B cell (primary cell): ENCODE data around the gene CPA4. TPM values are rescaled to one million over a fixed set of nuclear protein-coding genes. Genes with fewer than 3 reads are reported as not detected.

ENCODE experiments used
- ATAC-seq: fragments of 200-7000 bp; cut with Tn5 transposase; one replicate; pipeline ENCODE4 v1.10.0; 2021; ENCODE audit warnings: low read depth, mild to moderate bottlenecking, moderate number of reproducible peaks, moderate library complexity
- CTCF ChIA-PET: fragments of 350-600 bp; sonication (Branson Sonifier 250); formaldehyde crosslinking; loops from one replicate; lab custom pipeline; 2021; ENCODE audit warnings: antibody characterized with exemption, inconsistent platforms; lab: Charles Lee
- POLR2A ChIA-PET: fragments of 350-600 bp; sonication (Branson Sonifier 250); formaldehyde crosslinking; loops from one replicate; lab custom pipeline; 2021; ENCODE audit warnings: antibody characterized with exemption; lab: Charles Lee
- DNase-seq: peaks from one replicate; pipeline ENCODE4 v3.0.0; 2013
- H2AFZ ChIP-seq: 2 replicates; pipeline ENCODE4 v1.6.1; 2012; ENCODE audit warnings: mild to moderate bottlenecking, low read depth, low read length; ENCODE audit not compliant: insufficient read depth, poor library complexity, severe bottlenecking
- H3K27ac ChIP-seq, 2 donors: 1 replicate in 1 of 2; 2 replicates in 1 of 2; pipeline ENCODE4 v1.5.1; 2012 to 2013; ENCODE audit warnings: low read length in 2 of 2, mild to moderate bottlenecking in 2 of 2, moderate library complexity in 1 of 2
- H3K27me3 ChIP-seq, 4 experiments: fragments of 200-600 bp in 1 of 4; sonication (generic) in 1 of 4; replicated peaks in 1 of 4; 1 replicate in 2 of 4; 2 replicates in 2 of 4; pipeline versions ENCODE4 v1.6.1 to v1.7.0; 2013 to 2016; ENCODE audit warnings: low read length in 3 of 4, mild to moderate bottlenecking in 2 of 4, mixed read lengths in 1 of 4, moderate library complexity in 1 of 4; ENCODE audit not compliant: insufficient read depth in 4 of 4, control insufficient read depth in 3 of 4; ENCODE audit errors: control extremely low read depth in 1 of 4
- H3K36me3 ChIP-seq, 2 experiments: replicated peaks in 1 of 2; 1 replicate in 1 of 2; 2 replicates in 1 of 2; pipeline versions ENCODE4 v1.6.1 to v1.7.1; 2013; ENCODE audit warnings: low read length in 1 of 2; ENCODE audit not compliant: insufficient read depth in 2 of 2, control insufficient read depth in 1 of 2; ENCODE audit errors: control extremely low read depth in 1 of 2, extremely low read depth in 1 of 2
- H3K4me1 ChIP-seq, 2 donors: fragments of 200-600 bp in 1 of 2; sonication (generic) in 1 of 2; 1 replicate in 1 of 2; 2 replicates in 1 of 2; pipeline versions ENCODE4 v1.5.1 to v1.6.1; 2013 to 2017; ENCODE audit warnings: low read length in 2 of 2; ENCODE audit not compliant: control insufficient read depth in 2 of 2, insufficient read depth in 2 of 2
- H3K4me2 ChIP-seq: replicated peaks from 2 replicates; pipeline ENCODE3; 2012; ENCODE audit warnings: mild to moderate bottlenecking, low read depth, low read length; ENCODE audit not compliant: poor library complexity, severe bottlenecking
- H3K4me3 ChIP-seq, 5 experiments: fragments of 200-600 bp in 1 of 5; sonication (generic) in 1 of 5; 1 replicate in 3 of 5; 2 replicates in 2 of 5; pipeline versions ENCODE4 v1.5.1 to v1.7.0; 2011 to 2016; ENCODE audit warnings: low read length in 4 of 5, mild to moderate bottlenecking in 4 of 5, low read depth in 2 of 5, control low read depth in 1 of 5, moderate library complexity in 1 of 5; ENCODE audit not compliant: insufficient read depth in 1 of 5; ENCODE audit errors: control extremely low read depth in 1 of 5, extremely low read depth in 1 of 5
- H3K79me2 ChIP-seq: fragments of 200-600 bp; sonication (generic); one replicate; pipeline ENCODE4 v1.6.0; 2016; ENCODE audit warnings: low read length; ENCODE audit not compliant: control insufficient read depth, insufficient read depth
- H3K9ac ChIP-seq: fragments of 200-600 bp; sonication (generic); 2 replicates; pipeline ENCODE4 v1.6.1; 2017; ENCODE audit warnings: mild to moderate bottlenecking, low read length, moderate library complexity
- H3K9me3 ChIP-seq, 3 donors: one replicate each; pipeline versions ENCODE4 v1.6.1 to v1.7.1; 2013; ENCODE audit warnings: low read length in 2 of 3; ENCODE audit not compliant: control insufficient read depth in 2 of 3, insufficient read depth in 1 of 3; ENCODE audit errors: control extremely low read depth in 1 of 3
- H4K20me1 ChIP-seq: 2 replicates; pipeline ENCODE4 v1.6.0; 2012; ENCODE audit warnings: mild to moderate bottlenecking, low read length; ENCODE audit not compliant: insufficient read depth, control insufficient read depth, poor library complexity, severe bottlenecking
- H3K27ac Mint-ChIP-seq: one replicate; pipeline ENCODE4 v1.8.0; 2021; ENCODE audit warnings: mixed read lengths
- H3K27me3 Mint-ChIP-seq: one replicate; pipeline ENCODE4 v1.8.0; 2021; ENCODE audit warnings: mixed read lengths
- H3K4me1 Mint-ChIP-seq: one replicate; pipeline ENCODE4 v1.8.0; 2021; ENCODE audit warnings: mixed read lengths
- H3K4me3 Mint-ChIP-seq: one replicate; pipeline ENCODE4 v1.8.0; 2021; ENCODE audit warnings: mixed read lengths
- H3K9me3 Mint-ChIP-seq: one replicate; pipeline ENCODE4 v1.8.0; 2022; ENCODE audit warnings: mixed read lengths; ENCODE audit not compliant: insufficient read depth
- EZH2 ChIP-seq: IDR thresholded peaks from 2 replicates; pipeline ENCODE4 v1.6.1; 2012; ENCODE audit warnings: borderline replicate concordance, low read depth, mild to moderate bottlenecking, moderate library complexity, low read length; ENCODE audit not compliant: insufficient read depth, poor library complexity, severe bottlenecking
- WGBS: methylation state at CpG from one replicate; pipeline ENCODE4 v1.1.5; 2013; ENCODE audit warnings: missing lambda C conversion rate; ENCODE audit not compliant: insufficient coverage; 5-methylcytosine and 5-hydroxymethylcytosine counted together
- intact Hi-C: fragments of 100-400 bp; cut with micrococcal nuclease; formaldehyde crosslinking; loops from one replicate; pipeline ENCODE4 v1.10.0; 2022
- polyA plus RNA-seq: library from polyadenylated mRNA; depleted of rRNA; stranded (reverse); fragments of >200 nt; gene quantifications from 2 replicates; pipeline ENCODE4 v1.2.3, GENCODE V29; 2012
- total RNA-seq, 2 donors: library from RNA; stranded (reverse); fragments of 120-200 nt in 1 of 2; gene quantifications; 1 replicate in 1 of 2; 2 replicates in 1 of 2; pipeline versions ENCODE4 v1.2.3 to v1.2.4, GENCODE V29; 2013 to 2022
- TF ChIP-seq, protein P1 (sequence below): fragments of 200-600 bp; IDR thresholded peaks from one replicate; pipeline ENCODE4 v1.8.0; 2022; ENCODE audit warnings: antibody characterized with exemption, mild to moderate bottlenecking

Gene CPA4
- total and polyA plus RNA-seq, 2 donors (not counting 1 experiment from before 2014, with no cell fraction given) = not detected

DNA sequence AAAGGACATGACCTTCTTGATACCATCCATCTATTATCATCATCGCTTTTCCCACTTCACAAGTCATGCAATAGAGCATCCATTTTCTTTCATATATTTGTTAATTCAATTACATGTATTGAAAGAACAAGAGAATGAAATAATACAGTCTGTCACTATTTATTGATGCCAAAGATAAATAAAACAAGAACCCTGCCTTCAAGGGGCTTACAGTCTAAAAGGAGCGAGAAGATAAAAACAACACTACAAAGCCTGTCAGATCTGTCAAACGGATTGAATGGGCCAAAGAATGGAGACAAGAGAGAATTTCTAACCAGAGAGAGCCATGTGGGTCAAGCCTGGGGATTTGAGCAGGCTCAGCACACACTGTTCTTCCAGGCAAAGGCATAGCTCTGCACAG is 67.6 kb downstream of the CPA4 start:
- Histone ChIP-seq H3K9ac (no peak overlapping the region), H3K4me2 (no peak overlapping the region), H4K20me1 (no peaks in the 10 kb centered on the region), H3K4me3 (no peak overlapping the region), H3K27ac (no peak overlapping the region), H3K9me3 (peaks cover 0 to 18% (median 7%) of the 10 kb centered on the region in 3 donors), H3K4me1 (no peaks in the 10 kb centered on the region), H3K27me3 (no peaks in the 10 kb centered on the region), H3K36me3 (no peaks in the 10 kb centered on the region), H3K79me2 (no peaks in the 10 kb centered on the region), H2AFZ (no peak overlapping the region)
- peaks cover 6% of the 10 kb centered on the region for H3K9me3 Mint-ChIP-seq
- H3K4me3 Mint-ChIP-seq = no peak overlapping the region
- ATAC-seq = no peak
- 75% methylated on average over 1 of the region's 3 CpGs for WGBS
- ChIA-PET CTCF (no interaction called here), POLR2A (no interaction called here)
- TF ChIP-seq, protein P1, sequence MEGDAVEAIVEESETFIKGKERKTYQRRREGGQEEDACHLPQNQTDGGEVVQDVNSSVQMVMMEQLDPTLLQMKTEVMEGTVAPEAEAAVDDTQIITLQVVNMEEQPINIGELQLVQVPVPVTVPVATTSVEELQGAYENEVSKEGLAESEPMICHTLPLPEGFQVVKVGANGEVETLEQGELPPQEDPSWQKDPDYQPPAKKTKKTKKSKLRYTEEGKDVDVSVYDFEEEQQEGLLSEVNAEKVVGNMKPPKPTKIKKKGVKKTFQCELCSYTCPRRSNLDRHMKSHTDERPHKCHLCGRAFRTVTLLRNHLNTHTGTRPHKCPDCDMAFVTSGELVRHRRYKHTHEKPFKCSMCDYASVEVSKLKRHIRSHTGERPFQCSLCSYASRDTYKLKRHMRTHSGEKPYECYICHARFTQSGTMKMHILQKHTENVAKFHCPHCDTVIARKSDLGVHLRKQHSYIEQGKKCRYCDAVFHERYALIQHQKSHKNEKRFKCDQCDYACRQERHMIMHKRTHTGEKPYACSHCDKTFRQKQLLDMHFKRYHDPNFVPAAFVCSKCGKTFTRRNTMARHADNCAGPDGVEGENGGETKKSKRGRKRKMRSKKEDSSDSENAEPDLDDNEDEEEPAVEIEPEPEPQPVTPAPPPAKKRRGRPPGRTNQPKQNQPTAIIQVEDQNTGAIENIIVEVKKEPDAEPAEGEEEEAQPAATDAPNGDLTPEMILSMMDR = no peak
- no peak for TF ChIP-seq EZH2
- no peak for DNase-seq
- H3K4me1 Mint-ChIP-seq = no peaks in the 10 kb centered on the region
- no peak overlapping the region for H3K27ac Mint-ChIP-seq
- intact Hi-C loops = no loop called here
- no peaks in the 10 kb centered on the region for H3K27me3 Mint-ChIP-seq

DNA sequence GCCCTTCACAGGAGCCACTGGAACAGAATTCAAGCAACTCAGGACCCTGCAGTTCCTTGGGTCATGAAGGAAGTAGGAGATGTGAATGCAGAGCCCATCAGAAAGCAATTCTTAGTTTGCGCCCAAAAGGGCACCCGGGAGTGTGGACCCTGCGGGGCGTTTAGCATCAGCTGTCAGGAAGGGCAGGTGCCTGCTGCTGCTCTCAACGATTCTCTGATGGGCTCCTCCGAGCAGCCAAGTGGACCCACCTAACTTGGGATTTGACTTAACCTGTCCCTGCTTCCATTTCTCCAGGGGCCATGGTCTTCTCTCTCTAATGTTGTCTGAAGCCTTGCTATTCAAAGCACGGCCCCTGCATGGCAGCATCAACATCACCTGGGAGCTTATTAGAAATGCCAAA is 68.7 kb downstream of the CPA4 start:
- H3K4me2 ChIP-seq = no peak overlapping the region
- ATAC-seq (no peak), DNase-seq (no peak)
- H3K4me1 Mint-ChIP-seq = no peaks in the 10 kb centered on the region
- H3K27me3 Mint-ChIP-seq = no peaks in the 10 kb centered on the region
- CTCF ChIA-PET = no interaction called here
- no peaks in the 10 kb centered on the region for H3K27me3 ChIP-seq
- H3K4me1 ChIP-seq = no peaks in the 10 kb centered on the region
- POLR2A ChIA-PET = interaction anchor here (0.6 kb wide), 1 partner anchor 794 kb away, joined by 4 read pairs; no protein-coding TSS in a partner anchor
- no peak overlapping the region for H3K4me3 Mint-ChIP-seq
- no peaks in the 10 kb centered on the region for H3K36me3 ChIP-seq
- no peaks in the 10 kb centered on the region for H4K20me1 ChIP-seq
- no peaks in the 10 kb centered on the region for H3K79me2 ChIP-seq
- no peak overlapping the region for H3K27ac Mint-ChIP-seq
- H2AFZ ChIP-seq = no peak overlapping the region
- peaks cover 0 to 18% (median 7%) of the 10 kb centered on the region in 3 donors for H3K9me3 ChIP-seq
- no peak overlapping the region for H3K27ac ChIP-seq
- H3K4me3 ChIP-seq = no peak overlapping the region
- no peak for TF ChIP-seq EZH2
- TF ChIP-seq, protein P1 = no peak
- 95% methylated on average over 7 of the region's 7 CpGs for WGBS
- H3K9ac ChIP-seq = no peak overlapping the region
- peaks cover 6% of the 10 kb centered on the region for H3K9me3 Mint-ChIP-seq
- intact Hi-C loops = no loop called here
